H1 (cell line): ENCODE measurements around the gene C12orf56. TPM values are rescaled to one million over a fixed set of nuclear protein-coding genes. Genes with fewer than 3 reads are reported as not detected.

Experiments used
- SP1 ChIP-seq: IDR thresholded peaks from 2 replicates; pipeline ENCODE4 v1.6.1; 2011; ENCODE audit warnings: low read depth, low read length
- polyA plus RNA-seq, 7 experiments: library from polyadenylated mRNA; depleted of rRNA in 3 of 7; stranded (reverse) in 5 of 7; unstranded in 2 of 7; fragments of >200 nt in 5 of 7; fragments of 200-250 nt in 2 of 7; gene quantifications; 1 replicate in 5 of 7; 2 replicates in 1 of 7; 4 replicates in 1 of 7; pipeline versions ENCODE4 v1.2.1 to v1.2.3, GENCODE V29; 2011 to 2013; ENCODE audit warnings: missing spikeins in 2 of 7, mixed read lengths in 2 of 7
- total RNA-seq: library from RNA; stranded (reverse); fragmentation: NEBNext Ultra II Directional; extraction: Animal tissue kit (Norgen Biotek cat#: 25700); gene quantifications from 2 replicates; pipeline ENCODE4 v1.2.1, GENCODE V29; 2021
- TF ChIP-seq, protein P1 (sequence below): IDR thresholded peaks from 2 replicates; pipeline ENCODE4 v1.6.1; 2011; ENCODE audit warnings: low read depth, mild to moderate bottlenecking, low read length; ENCODE audit not compliant: insufficient read depth
- TF ChIP-seq, protein P2 (sequence below): fragments of 300-600 bp; sonication (generic); IDR thresholded peaks from 2 replicates; pipeline ENCODE4 v1.7.1; 2012; ENCODE audit warnings: low read length, moderate library complexity, mild to moderate bottlenecking, inconsistent platforms; ENCODE audit not compliant: insufficient replicate concordance

C12orf56 gene
- total and polyA plus RNA-seq, 2 of the 8 experiments (the other 6 are each of a cell fraction or from before 2014, with no cell fraction given), result 1.1 to 2.9 TPM

DNA sequence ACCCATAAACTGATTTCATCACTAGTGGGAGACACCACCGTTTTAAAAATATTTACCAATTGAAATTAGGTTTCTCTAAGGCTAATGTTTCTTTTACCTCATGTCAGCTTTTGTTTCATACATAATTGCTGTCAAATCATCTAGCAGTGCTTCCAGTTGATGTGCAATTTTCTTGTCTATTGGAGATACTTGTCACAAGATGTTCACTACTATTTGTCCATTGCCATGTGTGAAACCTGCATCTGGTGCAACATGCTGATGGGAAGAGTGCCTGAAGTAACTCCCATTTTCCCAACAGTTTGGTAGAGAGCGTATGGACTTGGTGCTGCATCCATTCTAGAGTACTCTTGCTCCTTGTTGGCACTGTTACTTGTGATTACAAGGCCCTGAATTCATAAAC, 23.3 kb upstream of the C12orf56 start (continued):
- TF ChIP-seq, protein P1, sequence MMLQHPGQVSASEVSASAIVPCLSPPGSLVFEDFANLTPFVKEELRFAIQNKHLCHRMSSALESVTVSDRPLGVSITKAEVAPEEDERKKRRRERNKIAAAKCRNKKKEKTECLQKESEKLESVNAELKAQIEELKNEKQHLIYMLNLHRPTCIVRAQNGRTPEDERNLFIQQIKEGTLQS, result no peak
- no peak for TF ChIP-seq SP1
- TF ChIP-seq, protein P2, sequence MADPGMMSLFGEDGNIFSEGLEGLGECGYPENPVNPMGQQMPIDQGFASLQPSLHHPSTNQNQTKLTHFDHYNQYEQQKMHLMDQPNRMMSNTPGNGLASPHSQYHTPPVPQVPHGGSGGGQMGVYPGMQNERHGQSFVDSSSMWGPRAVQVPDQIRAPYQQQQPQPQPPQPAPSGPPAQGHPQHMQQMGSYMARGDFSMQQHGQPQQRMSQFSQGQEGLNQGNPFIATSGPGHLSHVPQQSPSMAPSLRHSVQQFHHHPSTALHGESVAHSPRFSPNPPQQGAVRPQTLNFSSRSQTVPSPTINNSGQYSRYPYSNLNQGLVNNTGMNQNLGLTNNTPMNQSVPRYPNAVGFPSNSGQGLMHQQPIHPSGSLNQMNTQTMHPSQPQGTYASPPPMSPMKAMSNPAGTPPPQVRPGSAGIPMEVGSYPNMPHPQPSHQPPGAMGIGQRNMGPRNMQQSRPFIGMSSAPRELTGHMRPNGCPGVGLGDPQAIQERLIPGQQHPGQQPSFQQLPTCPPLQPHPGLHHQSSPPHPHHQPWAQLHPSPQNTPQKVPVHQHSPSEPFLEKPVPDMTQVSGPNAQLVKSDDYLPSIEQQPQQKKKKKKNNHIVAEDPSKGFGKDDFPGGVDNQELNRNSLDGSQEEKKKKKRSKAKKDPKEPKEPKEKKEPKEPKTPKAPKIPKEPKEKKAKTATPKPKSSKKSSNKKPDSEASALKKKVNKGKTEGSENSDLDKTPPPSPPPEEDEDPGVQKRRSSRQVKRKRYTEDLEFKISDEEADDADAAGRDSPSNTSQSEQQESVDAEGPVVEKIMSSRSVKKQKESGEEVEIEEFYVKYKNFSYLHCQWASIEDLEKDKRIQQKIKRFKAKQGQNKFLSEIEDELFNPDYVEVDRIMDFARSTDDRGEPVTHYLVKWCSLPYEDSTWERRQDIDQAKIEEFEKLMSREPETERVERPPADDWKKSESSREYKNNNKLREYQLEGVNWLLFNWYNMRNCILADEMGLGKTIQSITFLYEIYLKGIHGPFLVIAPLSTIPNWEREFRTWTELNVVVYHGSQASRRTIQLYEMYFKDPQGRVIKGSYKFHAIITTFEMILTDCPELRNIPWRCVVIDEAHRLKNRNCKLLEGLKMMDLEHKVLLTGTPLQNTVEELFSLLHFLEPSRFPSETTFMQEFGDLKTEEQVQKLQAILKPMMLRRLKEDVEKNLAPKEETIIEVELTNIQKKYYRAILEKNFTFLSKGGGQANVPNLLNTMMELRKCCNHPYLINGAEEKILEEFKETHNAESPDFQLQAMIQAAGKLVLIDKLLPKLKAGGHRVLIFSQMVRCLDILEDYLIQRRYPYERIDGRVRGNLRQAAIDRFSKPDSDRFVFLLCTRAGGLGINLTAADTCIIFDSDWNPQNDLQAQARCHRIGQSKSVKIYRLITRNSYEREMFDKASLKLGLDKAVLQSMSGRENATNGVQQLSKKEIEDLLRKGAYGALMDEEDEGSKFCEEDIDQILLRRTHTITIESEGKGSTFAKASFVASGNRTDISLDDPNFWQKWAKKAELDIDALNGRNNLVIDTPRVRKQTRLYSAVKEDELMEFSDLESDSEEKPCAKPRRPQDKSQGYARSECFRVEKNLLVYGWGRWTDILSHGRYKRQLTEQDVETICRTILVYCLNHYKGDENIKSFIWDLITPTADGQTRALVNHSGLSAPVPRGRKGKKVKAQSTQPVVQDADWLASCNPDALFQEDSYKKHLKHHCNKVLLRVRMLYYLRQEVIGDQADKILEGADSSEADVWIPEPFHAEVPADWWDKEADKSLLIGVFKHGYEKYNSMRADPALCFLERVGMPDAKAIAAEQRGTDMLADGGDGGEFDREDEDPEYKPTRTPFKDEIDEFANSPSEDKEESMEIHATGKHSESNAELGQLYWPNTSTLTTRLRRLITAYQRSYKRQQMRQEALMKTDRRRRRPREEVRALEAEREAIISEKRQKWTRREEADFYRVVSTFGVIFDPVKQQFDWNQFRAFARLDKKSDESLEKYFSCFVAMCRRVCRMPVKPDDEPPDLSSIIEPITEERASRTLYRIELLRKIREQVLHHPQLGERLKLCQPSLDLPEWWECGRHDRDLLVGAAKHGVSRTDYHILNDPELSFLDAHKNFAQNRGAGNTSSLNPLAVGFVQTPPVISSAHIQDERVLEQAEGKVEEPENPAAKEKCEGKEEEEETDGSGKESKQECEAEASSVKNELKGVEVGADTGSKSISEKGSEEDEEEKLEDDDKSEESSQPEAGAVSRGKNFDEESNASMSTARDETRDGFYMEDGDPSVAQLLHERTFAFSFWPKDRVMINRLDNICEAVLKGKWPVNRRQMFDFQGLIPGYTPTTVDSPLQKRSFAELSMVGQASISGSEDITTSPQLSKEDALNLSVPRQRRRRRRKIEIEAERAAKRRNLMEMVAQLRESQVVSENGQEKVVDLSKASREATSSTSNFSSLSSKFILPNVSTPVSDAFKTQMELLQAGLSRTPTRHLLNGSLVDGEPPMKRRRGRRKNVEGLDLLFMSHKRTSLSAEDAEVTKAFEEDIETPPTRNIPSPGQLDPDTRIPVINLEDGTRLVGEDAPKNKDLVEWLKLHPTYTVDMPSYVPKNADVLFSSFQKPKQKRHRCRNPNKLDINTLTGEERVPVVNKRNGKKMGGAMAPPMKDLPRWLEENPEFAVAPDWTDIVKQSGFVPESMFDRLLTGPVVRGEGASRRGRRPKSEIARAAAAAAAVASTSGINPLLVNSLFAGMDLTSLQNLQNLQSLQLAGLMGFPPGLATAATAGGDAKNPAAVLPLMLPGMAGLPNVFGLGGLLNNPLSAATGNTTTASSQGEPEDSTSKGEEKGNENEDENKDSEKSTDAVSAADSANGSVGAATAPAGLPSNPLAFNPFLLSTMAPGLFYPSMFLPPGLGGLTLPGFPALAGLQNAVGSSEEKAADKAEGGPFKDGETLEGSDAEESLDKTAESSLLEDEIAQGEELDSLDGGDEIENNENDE, result no peak
